ENCODE results near the gene MSANTD2.

The MSANTD2 gene

GRCh38 chr11:124807201-124807600 lies 7.0 kb upstream of the MSANTD2 start:
- Mint-ChIP-seq H3K4me1 (ENCODE audit: low read depth) (no peaks in the 10 kb centered on the region), H3K4me3 (no peak overlapping the region), H3K9me3 (no peaks in the 10 kb centered on the region), H3K36me3 (ENCODE audit: low read depth) (no peaks in the 10 kb centered on the region), H3K27ac (no peak overlapping the region), H3K27me3 (ENCODE audit: low read depth) (peaks cover 21% of the 10 kb centered on the region)
- no peak for DNase-seq (ENCODE audit: low spot score)

GRCh38 chr11:124804884-124805283 lies 4.7 kb upstream of the MSANTD2 start:
- H3K9me3 Mint-ChIP-seq, result no peaks in the 10 kb centered on the region
- DNase-seq (ENCODE audit: low spot score), result no peak
- peaks cover 6% of the 10 kb centered on the region for H3K4me1 Mint-ChIP-seq (ENCODE audit: low read depth)
- H3K36me3 Mint-ChIP-seq (ENCODE audit: low read depth), result no peaks in the 10 kb centered on the region
- no peak overlapping the region for H3K27ac Mint-ChIP-seq
- H3K4me3 Mint-ChIP-seq, result no peak overlapping the region
- peaks cover 18% of the 10 kb centered on the region for H3K27me3 Mint-ChIP-seq (ENCODE audit: low read depth)

- H3K9me3 Mint-ChIP-seq, result no peaks in the 10 kb centered on the region
- H3K4me3 Mint-ChIP-seq, result peak overlapping the region; percentile 36
- H3K4me1 Mint-ChIP-seq (ENCODE audit: low read depth), result peaks cover 24% of the 10 kb centered on the region
- peaks cover 2% of the 10 kb centered on the region for H3K36me3 Mint-ChIP-seq (ENCODE audit: low read depth)
- no peak for DNase-seq (ENCODE audit: low spot score)
- H3K27ac Mint-ChIP-seq, result no peak overlapping the region
- H3K27me3 Mint-ChIP-seq (ENCODE audit: low read depth), result peaks cover 11% of the 10 kb centered on the region
Observed at GRCh38 chr11:124801636-124802312, 1.6 kb upstream of the MSANTD2 start.

- DNase-seq (ENCODE audit: low spot score), result no peak
- H3K27ac Mint-ChIP-seq, result peak overlapping the region; percentile 76
- H3K36me3 Mint-ChIP-seq (ENCODE audit: low read depth), result peaks cover 2% of the 10 kb centered on the region
- peak overlapping the region; percentile 81 for H3K4me3 Mint-ChIP-seq
- H3K27me3 Mint-ChIP-seq (ENCODE audit: low read depth), result peaks cover 10% of the 10 kb centered on the region
- H3K9me3 Mint-ChIP-seq, result no peaks in the 10 kb centered on the region
- H3K4me1 Mint-ChIP-seq (ENCODE audit: low read depth), result peaks cover 27% of the 10 kb centered on the region
Observed at GRCh38 chr11:124801014-124801413, 808 bp upstream of the MSANTD2 start.

- H3K4me3 Mint-ChIP-seq, result peak overlapping the region; percentile 91
- H3K27me3 Mint-ChIP-seq (ENCODE audit: low read depth), result peaks cover 9% of the 10 kb centered on the region
- H3K36me3 Mint-ChIP-seq (ENCODE audit: low read depth), result peaks cover 2% of the 10 kb centered on the region
- H3K27ac Mint-ChIP-seq, result peak overlapping the region; percentile 86
- peaks cover 27% of the 10 kb centered on the region for H3K4me1 Mint-ChIP-seq (ENCODE audit: low read depth)
- DNase-seq (ENCODE audit: low spot score), result peak; percentile 42
- no peaks in the 10 kb centered on the region for H3K9me3 Mint-ChIP-seq
Observed at GRCh38 chr11:124799348-124800225, 619 bp downstream of the MSANTD2 start.

- Mint-ChIP-seq H3K9me3 (no peaks in the 10 kb centered on the region), H3K27me3 (ENCODE audit: low read depth) (peaks cover 9% of the 10 kb centered on the region), H3K4me1 (ENCODE audit: low read depth) (peaks cover 29% of the 10 kb centered on the region)
Observed at GRCh38 chr11:124798991-124799347, 1.2 kb downstream of the MSANTD2 start.

GRCh38 chr11:124796312-124796711 lies 3.9 kb downstream of the MSANTD2 start:
- Mint-ChIP-seq H3K4me1 (ENCODE audit: low read depth) (peaks cover 45% of the 10 kb centered on the region), H3K27me3 (ENCODE audit: low read depth) (peaks cover 2% of the 10 kb centered on the region)

More at GRCh38 chr11:124798991-124799347, 1.2 kb downstream of the MSANTD2 start:
- Mint-ChIP-seq H3K36me3 (ENCODE audit: low read depth) (peaks cover 2% of the 10 kb centered on the region), H3K27ac (peak overlapping the region; percentile 86), H3K4me3 (peak overlapping the region; percentile 91)
- DNase-seq (ENCODE audit: low spot score), result no peak

GRCh38 chr11:124793466-124794278 lies 6.5 kb downstream of the MSANTD2 start:
- no peaks in the 10 kb centered on the region for H3K9me3 Mint-ChIP-seq
- no peaks in the 10 kb centered on the region for H3K27me3 Mint-ChIP-seq (ENCODE audit: low read depth)
- H3K27ac Mint-ChIP-seq, result no peak overlapping the region
- H3K36me3 Mint-ChIP-seq (ENCODE audit: low read depth), result peaks cover 2% of the 10 kb centered on the region
- no peak for DNase-seq (ENCODE audit: low spot score)
- H3K4me1 Mint-ChIP-seq (ENCODE audit: low read depth), result peaks cover 32% of the 10 kb centered on the region
- H3K4me3 Mint-ChIP-seq, result no peak overlapping the region

More at GRCh38 chr11:124796312-124796711, 3.9 kb downstream of the MSANTD2 start:
- no peak overlapping the region for H3K4me3 Mint-ChIP-seq
- H3K9me3 Mint-ChIP-seq, result no peaks in the 10 kb centered on the region
- no peak for DNase-seq (ENCODE audit: low spot score)
- H3K36me3 Mint-ChIP-seq (ENCODE audit: low read depth), result peaks cover 2% of the 10 kb centered on the region
- H3K27ac Mint-ChIP-seq, result no peak overlapping the region

GRCh38 chr11:124791626-124792341 lies 8.4 kb downstream of the MSANTD2 start:
- no peaks in the 10 kb centered on the region for H3K27me3 Mint-ChIP-seq (ENCODE audit: low read depth)
- no peak for DNase-seq (ENCODE audit: low spot score)
- no peak overlapping the region for H3K27ac Mint-ChIP-seq
- H3K4me3 Mint-ChIP-seq, result no peak overlapping the region
- H3K9me3 Mint-ChIP-seq, result no peaks in the 10 kb centered on the region
- H3K4me1 Mint-ChIP-seq (ENCODE audit: low read depth), result peaks cover 22% of the 10 kb centered on the region
- H3K36me3 Mint-ChIP-seq (ENCODE audit: low read depth), result no peaks in the 10 kb centered on the region

GRCh38 chr11:124788521-124788920 lies 11.7 kb downstream of the MSANTD2 start:
- Mint-ChIP-seq H3K27me3 (ENCODE audit: low read depth) (no peaks in the 10 kb centered on the region), H3K27ac (no peak overlapping the region), H3K4me1 (ENCODE audit: low read depth) (peaks cover 17% of the 10 kb centered on the region), H3K36me3 (ENCODE audit: low read depth) (no peaks in the 10 kb centered on the region), H3K9me3 (no peaks in the 10 kb centered on the region), H3K4me3 (no peak overlapping the region)
- DNase-seq (ENCODE audit: low spot score), result no peak

- no peaks in the 10 kb centered on the region for H3K9me3 Mint-ChIP-seq
- no peaks in the 10 kb centered on the region for H3K27me3 Mint-ChIP-seq (ENCODE audit: low read depth)
Observed at GRCh38 chr11:124784051-124784450, 16.2 kb downstream of the MSANTD2 start.

GRCh38 chr11:124783002-124783401 lies 17.2 kb downstream of the MSANTD2 start:
- Mint-ChIP-seq H3K27ac (no peak overlapping the region), H3K9me3 (no peaks in the 10 kb centered on the region), H3K4me3 (no peak overlapping the region), H3K27me3 (ENCODE audit: low read depth) (no peaks in the 10 kb centered on the region), H3K36me3 (ENCODE audit: low read depth) (peaks cover 5% of the 10 kb centered on the region), H3K4me1 (ENCODE audit: low read depth) (no peaks in the 10 kb centered on the region)
- no peak for DNase-seq (ENCODE audit: low spot score)

More at GRCh38 chr11:124784051-124784450, 16.2 kb downstream of the MSANTD2 start:
- DNase-seq (ENCODE audit: low spot score), result no peak
- no peak overlapping the region for H3K27ac Mint-ChIP-seq
- H3K4me1 Mint-ChIP-seq (ENCODE audit: low read depth), result no peaks in the 10 kb centered on the region
- H3K36me3 Mint-ChIP-seq (ENCODE audit: low read depth), result no peaks in the 10 kb centered on the region
- H3K4me3 Mint-ChIP-seq, result no peak overlapping the region

- H3K27ac Mint-ChIP-seq, result no peak overlapping the region
- no peaks in the 10 kb centered on the region for H3K9me3 Mint-ChIP-seq
- peaks cover 15% of the 10 kb centered on the region for H3K36me3 Mint-ChIP-seq (ENCODE audit: low read depth)
- peaks cover 11% of the 10 kb centered on the region for H3K4me1 Mint-ChIP-seq (ENCODE audit: low read depth)
- no peak for DNase-seq (ENCODE audit: low spot score)
- H3K27me3 Mint-ChIP-seq (ENCODE audit: low read depth), result no peaks in the 10 kb centered on the region
- H3K4me3 Mint-ChIP-seq, result no peak overlapping the region
Observed at GRCh38 chr11:124779568-124779967, 20.6 kb downstream of the MSANTD2 start.

All from T-helper 2 cell treated with Interferon-gamma antibody and Interleukin-4, amounts not matched to agents 5 μg/mL and 100 μg/mL, for 36 hours (primary cell).